Lower leg skin (tissue), 4 donors: ENCODE results near the gene FIBIN. TPM values are rescaled to one million over a fixed set of nuclear protein-coding genes. Genes with fewer than 3 reads are reported as not detected.

Experiments used
- DNase-seq, 2 donors: peaks; one replicate each; pipeline ENCODE4 v3.0.0-alpha.2; 2019; ENCODE audit warnings: low spot score in 2 of 2
- H3K4me3 ChIP-seq: fragments of 200-600 bp; sonication (generic); 2 replicates; pipeline ENCODE4 v1.5.1; 2017; ENCODE audit warnings: mild to moderate bottlenecking, low read depth; ENCODE audit not compliant: poor library complexity, severe bottlenecking
- POLR2A ChIP-seq, 2 donors: fragments of 450-650 bp; IDR thresholded peaks; one replicate each; pipeline ENCODE4 v1.6.1; 2016 to 2017; ENCODE audit warnings: antibody characterized with exemption in 2 of 2, mild to moderate bottlenecking in 1 of 2, moderate library complexity in 1 of 2
- WGBS, 2 donors: methylation state at CpG; one replicate each; pipeline ENCODE4 v1.1.5; 2018; 5-methylcytosine and 5-hydroxymethylcytosine counted together
- intact Hi-C: fragments of 100-400 bp; cut with DNase I; formaldehyde crosslinking; loops from one replicate; pipeline ENCODE4 v1.15.0; 2023; ENCODE audit warnings: low total_unique reads
- total RNA-seq, 4 donors: library from RNA; depleted of rRNA; stranded (reverse); fragments of >200 nt; gene quantifications; one replicate each; pipeline ENCODE4 v1.1.0, GENCODE V29; 2016
- TF ChIP-seq, protein P1 (sequence below), 3 donors: fragments of 450-650 bp; IDR thresholded peaks; one replicate each; pipeline ENCODE4 v1.5.1; 2016; ENCODE audit warnings: antibody characterized with exemption in 3 of 3, mild to moderate bottlenecking in 3 of 3, moderate library complexity in 2 of 3

Gene FIBIN
- total RNA-seq, 4 donors from 2014 or later = 11.7 to 45.4 (median 15.1) TPM

- intact Hi-C loops = no loop called here
- DNase-seq = no peak
- TF ChIP-seq, protein P1, sequence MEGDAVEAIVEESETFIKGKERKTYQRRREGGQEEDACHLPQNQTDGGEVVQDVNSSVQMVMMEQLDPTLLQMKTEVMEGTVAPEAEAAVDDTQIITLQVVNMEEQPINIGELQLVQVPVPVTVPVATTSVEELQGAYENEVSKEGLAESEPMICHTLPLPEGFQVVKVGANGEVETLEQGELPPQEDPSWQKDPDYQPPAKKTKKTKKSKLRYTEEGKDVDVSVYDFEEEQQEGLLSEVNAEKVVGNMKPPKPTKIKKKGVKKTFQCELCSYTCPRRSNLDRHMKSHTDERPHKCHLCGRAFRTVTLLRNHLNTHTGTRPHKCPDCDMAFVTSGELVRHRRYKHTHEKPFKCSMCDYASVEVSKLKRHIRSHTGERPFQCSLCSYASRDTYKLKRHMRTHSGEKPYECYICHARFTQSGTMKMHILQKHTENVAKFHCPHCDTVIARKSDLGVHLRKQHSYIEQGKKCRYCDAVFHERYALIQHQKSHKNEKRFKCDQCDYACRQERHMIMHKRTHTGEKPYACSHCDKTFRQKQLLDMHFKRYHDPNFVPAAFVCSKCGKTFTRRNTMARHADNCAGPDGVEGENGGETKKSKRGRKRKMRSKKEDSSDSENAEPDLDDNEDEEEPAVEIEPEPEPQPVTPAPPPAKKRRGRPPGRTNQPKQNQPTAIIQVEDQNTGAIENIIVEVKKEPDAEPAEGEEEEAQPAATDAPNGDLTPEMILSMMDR (IDR thresholded peaks at IDR 0.05) = no peak
- TF ChIP-seq POLR2A (IDR thresholded peaks at IDR 0.05) = no peak
- H3K4me3 ChIP-seq = no peak overlapping the region
- 95 to 96% methylated on average over 1 of the region's 1 CpG for WGBS, 2 donors
Measured at GRCh38 chr11:26948881-26949280, 45.0 kb upstream of the FIBIN start.

DNA sequence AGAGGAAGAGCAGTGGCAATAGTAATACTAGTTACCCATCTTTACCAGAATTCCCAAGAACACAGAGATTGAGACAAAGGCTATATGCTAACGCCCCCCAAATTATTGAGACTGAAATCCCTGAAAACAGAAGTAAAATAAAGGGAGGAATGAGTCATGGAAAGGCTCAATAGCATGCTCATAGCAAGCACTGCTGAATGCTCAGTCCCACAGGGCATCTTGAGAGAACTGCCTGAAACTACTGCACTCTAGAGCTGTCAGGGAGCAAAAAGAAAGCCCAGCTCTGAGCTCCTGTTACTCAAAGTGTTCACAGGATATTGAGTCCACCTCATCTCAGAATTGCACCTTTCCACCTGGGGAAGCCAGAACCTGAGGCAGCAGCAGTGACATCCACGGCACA lies 44.1 kb upstream of the FIBIN start:
- intact Hi-C loops = no loop called here
- TF ChIP-seq POLR2A (IDR thresholded peaks at IDR 0.05) = no peak
- TF ChIP-seq, protein P1 (IDR thresholded peaks at IDR 0.05) = no peak
- H3K4me3 ChIP-seq = no peak overlapping the region
- no peak for DNase-seq
- 92 to 93% methylated on average over 1 to 2 of the region's 2 CpGs for WGBS, 2 donors

DNA sequence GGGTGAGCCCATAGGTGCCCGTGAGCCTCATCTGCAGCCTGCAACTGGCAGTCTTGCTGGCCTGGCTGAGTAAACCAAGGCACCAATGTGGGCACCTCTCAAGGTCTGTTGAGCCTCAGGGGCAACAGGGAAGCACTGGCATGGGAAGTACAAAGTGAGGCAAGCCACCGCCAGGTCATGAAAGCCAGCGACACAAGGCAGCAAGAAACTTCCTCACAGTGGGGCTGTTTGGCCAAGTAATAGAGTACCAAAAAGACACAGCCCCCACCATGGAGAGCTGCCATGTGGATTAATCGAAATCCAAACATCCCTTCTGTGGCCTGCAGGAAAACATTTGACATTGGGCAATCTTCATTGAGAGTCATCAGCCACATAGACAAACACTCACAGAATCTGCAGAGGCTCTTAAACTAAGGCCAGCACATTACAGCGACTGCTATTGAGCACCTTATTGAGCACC lies 43.6 kb upstream of the FIBIN start:
- DNase-seq = no peak
- TF ChIP-seq POLR2A (IDR thresholded peaks at IDR 0.05) = no peak
- TF ChIP-seq, protein P1 (IDR thresholded peaks at IDR 0.05) = no peak
- 85 to 93% methylated on average over 5 of the region's 5 CpGs for WGBS, 2 donors
- intact Hi-C loops = no loop called here
- H3K4me3 ChIP-seq = no peak overlapping the region

GRCh38 chr11:26951809-26952515 lies 42.0 kb upstream of the FIBIN start:
- H3K4me3 ChIP-seq = no peak overlapping the region
- DNase-seq = no peak
- whole genome bisulfite sequencing, 2 donors = 63 to 70% methylated on average over 6 of the region's 6 CpGs
- TF ChIP-seq, protein P1 (IDR thresholded peaks at IDR 0.05) = no peak
- TF ChIP-seq POLR2A (IDR thresholded peaks at IDR 0.05) = no peak
- intact Hi-C loops = no loop called here

- DNase-seq = no peak
- no peak overlapping the region for H3K4me3 ChIP-seq
- intact Hi-C loops = no loop called here
- WGBS, 2 donors = 75% methylated on average over 7 of the region's 7 CpGs
- TF ChIP-seq POLR2A (IDR thresholded peaks at IDR 0.05) = no peak
Measured at GRCh38 chr11:26953770-26954392, 40.0 kb upstream of the FIBIN start.

DNA sequence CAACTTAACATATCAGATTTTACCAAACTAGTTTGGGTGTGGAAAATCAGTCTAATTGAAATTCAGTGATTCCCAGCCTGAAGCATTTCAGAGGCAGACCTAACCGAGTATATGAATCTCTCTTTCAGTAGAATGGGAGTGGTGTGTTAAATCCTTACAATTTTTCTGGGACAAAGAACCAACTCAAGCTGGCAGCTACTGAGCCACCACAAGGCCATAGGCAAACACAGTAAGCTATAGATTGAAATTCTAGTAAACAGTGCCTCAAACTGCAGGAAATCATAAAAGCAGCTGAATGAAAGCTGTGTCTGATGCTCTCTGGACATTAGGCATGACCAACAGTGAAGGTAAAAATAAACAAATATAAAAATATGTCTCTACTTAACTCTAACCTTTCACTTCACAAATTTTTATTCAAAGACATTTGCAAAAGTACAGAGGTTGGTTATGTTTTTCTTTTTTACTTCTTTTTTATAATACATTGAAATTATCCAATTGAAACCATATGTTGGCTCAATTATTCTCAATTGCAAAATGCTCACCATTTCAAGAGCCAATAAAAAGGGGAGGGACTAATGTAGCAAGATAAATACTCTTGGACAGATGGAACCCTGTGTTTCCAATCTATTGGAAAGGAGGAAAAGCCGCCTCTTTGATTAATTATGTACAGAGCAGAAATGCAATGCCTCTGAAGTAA lies 35.8 kb upstream of the FIBIN start:
- intact Hi-C loops = no loop called here
- 51% methylated on average over 2 of the region's 2 CpGs for WGBS, 2 donors
- H3K4me3 ChIP-seq = no peak overlapping the region
- no peak for DNase-seq
- TF ChIP-seq, protein P1 (IDR thresholded peaks at IDR 0.05) = no peak
- TF ChIP-seq POLR2A (IDR thresholded peaks at IDR 0.05) = no peak
